HS-5 (cell line): ENCODE results near the gene KDM4C.
"Not testable (repeated sequence)": the region's sequence is repeated elsewhere in the genome, so short reads cannot be mapped to it uniquely, and the experiment has no call there.

ENCODE experiments used
- DNase-seq: peaks from one replicate; pipeline ENCODE4 v3.0.0-alpha.2; 2012; ENCODE audit warnings: low read depth

KDM4C gene

DNA sequence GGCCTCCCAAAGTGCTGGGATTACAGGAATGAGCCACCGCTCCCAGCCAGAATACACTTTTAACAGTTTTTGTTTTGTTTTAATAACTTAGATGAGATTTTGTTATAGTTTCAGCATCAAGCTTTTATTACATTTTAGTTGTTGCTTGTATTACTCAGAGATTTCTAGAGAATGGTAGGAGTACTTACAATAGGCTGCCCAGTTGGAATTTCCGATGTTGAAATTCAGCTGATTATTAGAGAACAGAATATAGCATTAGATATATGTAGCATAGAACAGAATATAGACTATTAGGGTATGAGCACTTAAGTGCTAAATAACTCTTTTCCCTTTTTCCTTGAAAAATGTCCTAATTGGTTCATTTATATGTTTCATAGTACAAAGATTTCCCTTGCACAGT is 6.2 kb downstream of the KDM4C start:
- no peak for DNase-seq

DNA sequence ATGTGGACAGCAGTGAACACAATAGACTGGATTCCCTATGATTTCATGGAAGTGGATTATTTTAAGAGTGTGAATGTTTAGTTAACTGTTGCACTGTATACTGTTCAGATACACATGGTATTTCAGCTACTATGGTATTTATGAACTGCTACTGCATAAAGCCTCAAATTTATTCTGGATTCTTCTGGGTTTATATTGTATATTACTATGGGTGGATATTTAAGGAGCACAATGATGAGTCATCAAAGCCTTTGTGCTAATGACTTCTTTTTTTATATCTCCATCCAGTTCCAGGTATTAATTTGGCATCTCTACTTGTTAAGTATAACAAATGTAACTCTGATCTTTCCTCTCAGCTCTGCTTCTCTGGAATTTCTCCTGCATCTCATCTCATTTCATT is 6.8 kb downstream of the KDM4C start:
- no peak for DNase-seq

DNA sequence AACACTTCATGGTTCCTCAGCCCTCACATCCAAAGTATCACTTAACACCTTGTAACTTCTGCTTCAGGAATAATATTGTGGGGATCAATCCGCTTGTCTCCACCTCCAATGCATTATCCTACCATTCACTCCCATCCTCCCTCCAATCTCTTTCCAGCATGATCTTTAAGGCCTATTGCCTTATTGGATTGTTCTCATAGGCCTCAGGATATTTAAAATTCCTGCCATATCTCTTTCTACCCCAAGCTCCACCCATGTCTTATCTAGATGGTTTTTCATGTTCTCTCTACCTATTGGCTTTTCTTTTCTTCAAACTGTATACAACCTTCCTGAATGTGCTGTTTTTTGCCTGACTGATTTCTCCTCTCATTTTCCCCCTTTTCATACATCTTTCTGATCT is 7.2 kb downstream of the KDM4C start:
- no peak for DNase-seq

DNA sequence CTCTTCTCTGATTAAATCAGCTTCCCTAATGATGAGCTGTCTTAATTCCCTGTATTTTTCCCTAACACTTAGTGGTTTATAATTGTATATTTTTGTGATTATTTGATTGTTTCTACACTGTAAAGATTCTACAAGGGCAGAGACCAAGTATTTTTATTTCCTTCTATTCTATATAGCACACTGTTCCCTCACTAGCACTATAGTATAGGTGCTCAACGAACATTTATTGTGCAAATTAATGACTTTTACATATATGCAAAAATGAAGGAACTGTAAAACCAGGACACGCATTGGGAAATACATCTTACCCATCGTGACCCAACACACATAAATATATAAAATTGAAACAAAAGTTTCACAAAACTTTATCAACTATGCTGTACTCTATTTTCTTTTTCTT is 7.6 kb downstream of the KDM4C start:
- DNase-seq: no peak

DNA sequence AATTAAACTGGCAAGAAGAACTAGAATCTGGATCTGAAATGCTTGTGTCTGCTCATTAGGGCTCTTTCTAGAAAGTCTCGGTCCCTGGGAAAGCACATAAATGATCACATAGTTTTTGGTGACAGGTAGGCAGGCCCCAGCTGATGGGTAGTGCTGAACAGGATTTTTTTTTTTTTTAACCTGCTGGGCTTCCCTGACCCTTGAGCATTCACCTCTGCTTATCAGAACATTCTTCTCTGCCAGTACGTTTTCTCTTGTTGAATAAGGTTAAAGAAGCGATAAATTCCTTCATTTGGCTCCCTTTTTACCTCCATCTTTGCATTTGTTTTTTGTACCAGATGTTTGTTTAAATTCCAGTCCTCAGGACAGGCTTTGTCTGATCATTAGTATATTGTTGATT is 8.8 kb downstream of the KDM4C start:
- no peak for DNase-seq

DNA sequence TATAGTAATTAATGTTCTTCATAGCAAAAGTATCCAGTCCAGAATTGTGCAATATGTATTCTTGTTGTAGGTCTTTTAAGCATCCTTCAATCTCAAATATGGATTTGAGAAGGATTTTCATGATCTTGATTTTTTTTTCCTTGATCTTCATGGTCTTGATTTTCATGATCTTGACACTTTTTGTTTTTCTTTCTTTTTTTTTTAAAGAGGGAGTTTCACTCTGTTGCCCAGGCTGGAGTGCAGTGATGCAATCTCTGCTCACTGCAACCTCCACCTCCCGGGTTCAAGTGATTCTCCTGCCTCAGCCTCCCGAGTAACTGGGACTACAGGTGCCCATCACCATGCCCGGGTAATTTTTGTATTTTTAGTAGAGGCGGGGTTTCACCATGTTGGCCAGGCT is 10.8 kb downstream of the KDM4C start:
- not testable (repeated sequence) for DNase-seq

DNA sequence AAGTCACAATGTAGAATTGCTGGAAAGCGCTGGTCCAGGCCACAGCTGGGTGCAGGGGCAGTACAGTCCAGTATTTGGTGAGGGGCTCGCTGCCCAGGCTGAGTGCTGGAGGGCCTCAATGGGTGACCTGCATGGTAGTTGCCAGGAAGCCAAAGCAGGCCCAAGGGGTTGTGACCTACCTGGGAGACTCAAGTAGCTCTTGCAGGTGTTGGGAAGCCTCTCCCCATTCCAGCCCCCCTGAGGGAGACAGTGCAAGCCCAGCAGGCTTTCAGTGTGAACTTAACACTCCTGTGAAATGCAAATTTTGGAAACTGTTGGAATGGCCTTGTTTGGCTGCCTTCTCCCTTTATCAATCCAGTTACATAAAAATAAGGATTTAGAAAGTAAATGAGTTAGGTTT is 13.9 kb downstream of the KDM4C start:
- DNase-seq: no peak

DNA sequence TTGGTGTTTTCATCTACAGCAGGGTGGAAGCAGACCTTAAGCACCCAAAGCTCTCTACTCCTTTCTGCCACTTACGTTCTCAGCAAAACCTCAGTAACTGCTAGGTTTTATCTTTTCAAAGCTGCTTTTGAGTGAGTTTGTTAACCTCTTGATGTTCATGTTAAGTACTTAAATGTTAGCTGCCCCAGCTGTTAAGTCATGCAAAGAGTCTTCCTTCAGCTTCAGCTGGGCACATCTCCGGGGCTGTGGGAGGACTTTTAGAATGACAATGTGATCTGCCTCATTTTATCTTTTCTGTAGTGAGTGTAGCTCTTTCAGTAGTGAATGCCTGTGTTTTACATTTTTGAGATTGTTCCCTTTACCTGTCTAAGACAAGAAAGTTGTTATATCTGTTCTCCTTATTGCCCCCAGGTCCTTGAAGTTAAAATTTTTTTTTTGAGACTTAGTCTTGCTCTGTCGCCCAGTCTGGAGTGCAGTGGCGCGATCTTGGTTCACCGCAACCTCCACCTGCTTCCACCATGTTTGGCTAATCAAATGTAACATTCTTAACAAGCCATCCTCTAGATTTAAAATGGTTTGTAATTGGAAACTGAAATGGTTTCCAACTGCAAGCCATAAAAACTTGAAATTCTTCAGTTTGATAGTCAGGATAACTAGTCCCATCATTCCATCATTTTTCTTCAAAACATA is 19.6 kb downstream of the KDM4C start:
- no peak for DNase-seq

DNA sequence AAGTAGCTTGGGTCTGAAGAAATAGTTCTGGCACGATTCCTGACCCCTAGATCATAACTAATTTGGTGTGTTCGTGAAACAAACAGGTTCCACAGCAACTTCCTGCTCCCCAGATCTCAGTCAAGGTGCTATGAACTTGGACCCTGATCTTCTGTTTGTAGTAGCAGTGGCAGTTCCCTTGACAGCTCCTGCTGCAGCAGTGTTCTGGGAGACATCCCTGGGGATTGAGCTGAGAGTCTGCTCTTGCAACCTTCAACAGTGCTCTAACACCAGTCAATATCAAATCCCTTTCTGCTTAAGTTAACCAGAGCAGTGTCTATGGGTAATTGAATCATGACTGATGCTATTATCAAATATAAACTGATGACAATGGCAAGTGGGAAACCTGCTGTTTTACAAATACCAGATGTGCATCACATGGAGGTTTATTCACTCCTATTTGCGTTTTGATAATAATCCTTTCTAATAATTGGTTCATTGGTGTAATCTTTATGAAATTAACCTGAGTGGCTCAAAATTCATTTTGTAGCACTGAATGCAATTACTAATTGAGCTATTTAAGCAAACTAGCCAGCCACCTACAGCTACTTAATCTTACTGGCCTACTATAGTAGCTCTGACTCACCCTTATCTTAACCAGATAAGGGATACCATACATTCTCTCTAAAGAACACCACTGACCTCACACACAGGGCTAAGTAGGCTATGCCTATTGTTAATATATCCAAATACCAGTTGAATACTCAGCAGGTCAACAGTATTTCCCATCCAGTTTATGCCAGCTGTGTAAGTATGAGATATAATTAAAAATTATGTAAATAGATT is 21.9 kb downstream of the KDM4C start:
- DNase-seq: no peak

DNA sequence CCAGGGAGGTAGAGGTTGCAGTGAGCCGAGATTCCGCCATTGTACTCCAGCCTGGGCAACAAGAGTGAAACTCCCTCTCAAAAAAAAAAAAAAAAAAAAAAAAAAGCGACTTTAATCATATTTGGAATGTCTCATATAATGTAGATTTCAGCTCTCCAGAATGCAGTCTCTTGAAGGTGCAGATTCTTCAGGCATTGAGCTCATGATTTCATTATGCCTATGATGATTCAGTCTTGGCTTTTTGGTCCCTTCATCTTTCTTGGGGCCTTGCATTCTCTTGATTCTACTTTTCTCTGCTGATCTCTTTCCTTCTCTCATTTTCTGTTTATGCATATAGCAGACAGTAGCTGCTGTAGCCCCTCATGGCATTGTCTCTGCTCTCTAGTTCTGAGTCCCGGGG is 22.9 kb downstream of the KDM4C start:
- DNase-seq: no peak

DNA sequence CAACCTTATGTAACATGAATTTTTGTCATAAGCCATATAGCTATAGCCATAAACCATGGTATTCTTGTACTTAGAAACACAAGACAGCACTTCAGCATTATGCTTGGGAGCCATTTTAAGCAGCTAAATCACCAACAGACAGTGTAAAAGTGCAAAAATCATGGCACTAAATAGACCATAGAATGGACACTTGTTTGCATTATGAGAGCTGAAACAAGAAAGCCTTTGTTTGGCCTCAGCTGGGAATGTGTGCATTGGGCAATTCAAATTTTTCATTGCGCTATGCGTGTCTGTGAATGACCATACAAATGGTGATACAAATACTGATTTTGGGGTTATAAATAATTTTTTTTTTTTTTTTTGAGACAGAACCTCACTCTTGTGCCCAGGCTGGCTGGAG is 23.7 kb downstream of the KDM4C start:
- no peak for DNase-seq

DNA sequence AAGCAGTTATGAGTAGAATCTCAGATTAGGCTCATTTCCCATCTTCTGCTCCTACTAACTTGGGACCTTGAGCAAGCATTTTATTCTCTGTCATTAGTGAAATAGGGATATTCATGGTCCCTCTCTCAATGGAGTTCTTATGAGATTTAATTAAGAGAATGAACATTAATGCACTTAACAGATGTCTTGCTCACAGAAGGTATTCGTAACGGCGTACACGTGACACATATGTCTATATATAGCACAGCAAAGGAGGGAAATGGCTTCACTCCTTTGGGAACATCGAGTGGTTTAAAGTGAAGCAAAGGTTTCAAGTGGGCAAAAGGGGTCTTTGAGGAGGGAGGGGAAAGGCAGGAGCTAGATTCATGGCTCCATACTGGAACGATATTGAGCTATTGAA is 24.6 kb downstream of the KDM4C start:
- no peak for DNase-seq

DNA sequence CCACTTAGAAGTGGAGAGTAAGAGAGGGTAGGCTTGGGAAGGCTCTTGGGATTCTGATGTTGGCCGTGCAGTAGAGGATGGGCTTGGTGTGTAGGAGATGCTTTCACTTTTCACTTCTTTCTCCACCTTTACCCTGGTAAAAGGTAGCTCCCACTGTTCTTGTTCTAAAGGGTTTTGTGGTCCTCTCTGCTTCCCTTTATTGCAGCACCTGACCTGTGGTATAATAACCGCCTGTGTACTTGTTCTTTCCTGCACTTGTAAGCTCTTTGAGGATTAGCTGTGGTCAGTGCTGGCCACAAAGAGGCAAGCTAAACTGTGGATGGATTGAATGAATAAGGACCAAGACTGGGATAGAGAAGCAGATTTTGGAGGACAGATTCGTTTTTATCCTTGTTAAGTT is 25.2 kb downstream of the KDM4C start:
- no peak for DNase-seq

DNA sequence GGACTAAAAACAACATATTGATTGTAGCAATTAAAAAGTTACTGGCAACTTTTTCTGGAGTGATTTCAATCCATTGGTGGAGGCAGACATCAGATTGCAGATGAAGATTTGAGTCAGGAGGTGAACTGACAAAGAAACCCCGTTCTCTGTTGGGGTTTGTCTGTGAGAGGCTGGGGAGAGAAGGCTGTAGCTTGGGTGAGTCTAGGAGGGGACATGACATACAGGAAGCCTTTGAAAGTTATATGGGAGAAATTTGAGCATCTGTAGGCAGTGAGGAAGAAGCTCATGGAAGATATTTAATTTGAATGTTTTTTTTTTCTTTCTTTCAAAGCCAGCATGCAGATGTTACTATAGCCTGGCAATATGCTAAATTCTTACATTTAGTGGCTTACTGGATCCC is 26.0 kb downstream of the KDM4C start:
- DNase-seq: no peak

DNA sequence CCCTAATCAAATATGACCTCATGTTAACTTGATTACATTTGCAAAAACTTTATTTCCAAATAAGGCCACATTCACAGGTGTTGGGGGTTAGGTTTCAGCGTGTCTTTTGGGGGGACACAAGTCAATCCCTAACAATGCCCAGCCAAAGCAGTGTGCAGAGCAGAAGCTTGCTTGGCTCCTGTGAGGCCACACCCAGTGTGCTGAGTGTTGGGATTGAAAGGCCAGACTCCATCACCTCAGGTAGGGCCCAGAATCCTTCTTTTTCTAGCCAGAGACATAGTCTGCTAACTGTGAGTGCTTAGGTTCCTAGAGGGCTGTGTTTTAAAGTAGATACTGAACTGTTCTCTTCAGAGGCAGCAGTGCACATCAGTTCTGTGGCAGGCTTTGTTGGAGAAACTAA is 27.9 kb downstream of the KDM4C start:
- DNase-seq: no peak

DNA sequence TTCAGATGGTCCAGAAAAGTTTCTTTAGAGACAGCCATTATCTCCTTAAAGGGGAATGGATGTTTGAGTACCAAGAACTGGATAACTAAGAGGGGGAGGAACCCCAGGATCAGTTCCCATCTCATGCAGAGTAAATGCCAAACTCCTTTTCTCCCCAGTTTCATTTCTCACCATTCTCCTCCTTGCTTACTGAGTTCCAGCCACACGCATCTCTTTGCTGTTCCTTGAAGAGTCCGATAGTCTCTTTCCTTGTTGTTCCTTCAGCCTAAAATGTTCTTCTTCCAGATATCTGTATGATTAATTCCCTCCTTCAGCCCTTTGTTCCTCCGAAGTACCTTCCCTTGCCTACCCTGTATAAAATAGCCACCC is 30.0 kb downstream of the KDM4C start:
- DNase-seq: no peak

DNA sequence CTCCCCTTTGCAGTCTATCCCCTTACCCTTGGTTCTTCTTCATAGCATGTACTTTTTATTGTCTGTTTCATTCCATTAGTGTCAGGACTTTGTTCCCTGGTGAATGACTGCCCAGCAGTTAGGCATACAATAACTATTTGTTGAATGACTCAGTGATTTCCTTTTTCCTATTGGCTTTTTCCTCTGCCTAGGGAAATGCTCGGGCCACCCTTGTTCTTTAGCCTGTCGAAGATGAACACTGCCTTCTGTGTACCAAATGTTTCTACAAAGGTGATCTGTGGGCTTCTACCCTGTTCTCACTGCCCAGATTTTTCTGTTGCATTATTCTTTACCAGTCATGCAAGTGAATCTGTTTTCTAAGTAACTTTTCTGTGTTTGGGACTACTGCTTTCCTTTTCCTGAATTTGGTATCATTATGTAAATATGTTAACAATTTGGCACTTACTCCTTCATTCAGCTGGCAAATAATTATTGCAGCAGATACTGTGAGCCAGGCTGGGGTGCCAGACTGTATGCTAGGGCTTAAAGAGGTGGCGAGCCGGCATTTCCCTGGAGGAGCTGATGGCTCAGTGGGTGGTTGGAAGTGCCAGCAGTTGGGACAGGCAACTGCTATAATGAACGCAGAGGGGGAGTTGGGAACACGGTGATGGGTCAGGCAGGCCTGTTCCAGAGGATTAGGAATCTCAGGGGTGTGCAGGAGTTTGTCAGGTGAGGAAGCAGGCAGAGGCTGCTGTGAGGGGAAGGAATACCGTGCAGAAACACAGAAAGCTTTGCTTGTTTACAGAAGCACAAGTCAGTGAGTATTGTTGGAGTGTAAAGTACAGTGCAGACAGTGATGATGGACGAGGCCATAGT is 30.6 kb downstream of the KDM4C start:
- DNase-seq: peak; percentile 39

DNA sequence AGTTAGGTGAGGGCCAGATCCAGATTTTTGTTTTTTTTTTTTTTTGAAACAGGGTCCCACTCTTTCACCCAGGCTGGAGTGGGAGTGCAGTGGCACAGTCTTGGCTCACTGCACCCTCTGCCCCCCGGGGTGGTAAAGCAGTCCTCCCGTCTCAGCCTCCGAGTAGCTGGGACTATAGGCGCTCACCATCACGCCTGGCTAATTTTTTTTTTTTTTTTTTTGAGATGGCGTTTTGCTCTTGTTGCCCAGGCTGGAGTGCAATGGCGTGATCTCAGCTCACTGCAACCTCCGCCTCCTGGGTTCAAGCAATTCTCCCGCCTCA is 31.2 kb downstream of the KDM4C start:
- DNase-seq: not testable (repeated sequence)

DNA sequence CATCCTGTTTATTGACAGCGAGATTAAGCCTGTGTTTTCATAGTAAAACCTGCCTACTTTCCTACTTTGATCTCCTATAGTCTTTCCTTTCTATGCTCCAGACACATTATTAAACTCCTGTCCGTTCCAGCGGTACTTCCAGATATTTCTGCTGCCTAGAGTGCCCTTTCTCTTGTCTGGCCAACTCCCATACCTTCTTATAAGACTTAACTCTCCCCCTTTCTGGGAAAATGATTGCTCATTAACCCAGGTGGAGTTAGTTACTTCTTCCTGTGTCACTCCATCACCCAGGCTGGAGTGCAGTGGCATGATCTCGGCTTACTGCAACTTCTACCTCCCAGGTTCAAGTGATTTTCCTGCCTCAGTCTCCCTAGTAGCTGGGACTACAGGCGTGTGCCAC is 33.1 kb downstream of the KDM4C start:
- no peak for DNase-seq

DNA sequence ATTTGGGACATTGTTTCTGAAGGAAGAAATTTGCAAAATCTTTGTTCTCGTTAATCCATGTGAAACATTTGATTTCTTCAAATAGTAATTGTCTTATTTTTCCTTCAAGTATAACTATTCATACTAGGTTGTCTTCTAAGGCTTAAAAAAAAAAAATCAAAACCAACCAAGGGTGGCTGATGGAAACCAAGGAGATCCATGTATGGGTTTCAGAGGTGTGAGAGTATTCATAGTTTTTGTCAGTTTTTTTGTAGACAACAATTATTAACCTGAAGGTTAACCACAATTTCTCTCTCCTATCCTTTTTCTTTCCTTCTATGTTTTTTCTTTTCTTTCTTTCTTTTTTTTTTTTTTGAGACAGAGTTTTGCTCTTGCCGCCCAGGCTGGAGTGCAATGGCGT is 35.4 kb downstream of the KDM4C start:
- no peak for DNase-seq

DNA sequence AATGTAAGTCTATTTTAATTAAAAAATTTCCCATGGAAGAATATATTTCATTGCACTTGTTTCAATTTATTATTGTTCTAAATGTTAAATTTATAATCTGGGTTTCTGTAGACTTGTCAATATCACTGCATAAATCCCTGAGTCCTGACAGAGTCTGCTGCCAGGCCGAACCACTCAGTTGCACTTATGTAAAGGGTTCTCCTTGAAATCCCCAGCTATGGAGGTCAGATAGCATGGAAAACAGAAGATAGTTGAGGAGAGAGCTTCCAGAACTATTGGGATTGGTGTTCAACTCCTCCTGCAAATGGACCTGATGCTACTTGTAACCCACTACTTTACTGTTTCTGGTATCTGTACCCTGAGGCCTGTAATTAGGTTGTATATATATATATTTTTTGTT is 37.2 kb downstream of the KDM4C start:
- DNase-seq: no peak

DNA sequence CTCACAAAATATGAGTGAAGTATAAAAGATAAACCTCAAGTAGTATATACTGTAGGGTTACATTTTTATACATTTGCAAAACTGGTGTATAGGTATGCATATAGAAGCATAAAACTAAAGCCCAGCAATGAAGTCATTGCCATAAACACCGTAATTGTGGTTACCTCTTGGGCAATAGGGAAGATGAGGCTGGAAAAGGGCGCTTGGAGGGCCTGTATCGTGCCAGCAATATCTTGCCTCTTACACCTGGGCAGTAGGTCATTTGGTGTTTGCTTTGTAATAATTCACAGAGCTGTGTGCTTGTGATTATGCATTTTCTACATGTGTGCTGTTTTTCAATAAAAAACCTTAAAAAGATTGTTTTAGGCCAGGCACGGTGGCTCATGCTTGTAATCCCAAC is 45.2 kb downstream of the KDM4C start:
- DNase-seq: no peak

DNA sequence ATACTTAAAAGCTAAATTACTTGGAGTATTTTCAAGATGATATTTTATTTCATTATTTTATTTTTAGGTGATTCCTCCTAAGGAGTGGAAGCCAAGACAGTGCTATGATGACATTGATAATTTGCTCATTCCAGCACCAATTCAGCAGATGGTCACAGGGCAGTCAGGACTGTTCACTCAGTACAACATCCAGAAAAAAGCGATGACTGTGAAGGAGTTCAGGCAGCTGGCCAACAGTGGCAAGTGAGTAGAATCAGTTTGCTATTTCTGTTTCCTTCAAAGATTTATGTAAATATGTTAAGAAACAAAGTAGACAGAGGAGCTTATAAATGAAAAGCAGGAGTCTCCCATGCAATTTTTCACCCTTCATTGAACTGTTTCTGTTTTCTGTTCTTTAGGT is 47.8 kb downstream of the KDM4C start:
- DNase-seq: no peak
